Lower leg skin (tissue), 4 donors: Measurements from ENCODE around the gene PIK3R1. TPM values are rescaled to one million over a fixed set of nuclear protein-coding genes. Genes with fewer than 3 reads are reported as not detected.

Experiments
- DNase-seq, 2 donors: peaks; one replicate each; pipeline ENCODE4 v3.0.0-alpha.2; 2019; ENCODE audit warnings: low spot score in 2 of 2
- H3K4me3 ChIP-seq: fragments of 200-600 bp; sonication (generic); 2 replicates; pipeline ENCODE4 v1.5.1; 2017; ENCODE audit warnings: mild to moderate bottlenecking, low read depth; ENCODE audit not compliant: poor library complexity, severe bottlenecking
- POLR2A ChIP-seq, 2 donors: fragments of 450-650 bp; IDR thresholded peaks; one replicate each; pipeline ENCODE4 v1.6.1; 2016 to 2017; ENCODE audit warnings: antibody characterized with exemption in 2 of 2, mild to moderate bottlenecking in 1 of 2, moderate library complexity in 1 of 2
- WGBS, 2 donors: methylation state at CpG; one replicate each; pipeline ENCODE4 v1.1.5; 2018; 5-methylcytosine and 5-hydroxymethylcytosine counted together
- intact Hi-C: fragments of 100-400 bp; cut with DNase I; formaldehyde crosslinking; loops from one replicate; pipeline ENCODE4 v1.15.0; 2023; ENCODE audit warnings: low total_unique reads
- total RNA-seq, 4 donors: library from RNA; depleted of rRNA; stranded (reverse); fragments of >200 nt; gene quantifications; one replicate each; pipeline ENCODE4 v1.1.0, GENCODE V29; 2016
- TF ChIP-seq, protein P1 (sequence below), 3 donors: fragments of 450-650 bp; IDR thresholded peaks; one replicate each; pipeline ENCODE4 v1.5.1; 2016; ENCODE audit warnings: antibody characterized with exemption in 3 of 3, mild to moderate bottlenecking in 3 of 3, moderate library complexity in 2 of 3

PIK3R1 gene
- total RNA-seq, 4 donors from 2014 or later, result 102 to 245 (median 137) TPM

DNA sequence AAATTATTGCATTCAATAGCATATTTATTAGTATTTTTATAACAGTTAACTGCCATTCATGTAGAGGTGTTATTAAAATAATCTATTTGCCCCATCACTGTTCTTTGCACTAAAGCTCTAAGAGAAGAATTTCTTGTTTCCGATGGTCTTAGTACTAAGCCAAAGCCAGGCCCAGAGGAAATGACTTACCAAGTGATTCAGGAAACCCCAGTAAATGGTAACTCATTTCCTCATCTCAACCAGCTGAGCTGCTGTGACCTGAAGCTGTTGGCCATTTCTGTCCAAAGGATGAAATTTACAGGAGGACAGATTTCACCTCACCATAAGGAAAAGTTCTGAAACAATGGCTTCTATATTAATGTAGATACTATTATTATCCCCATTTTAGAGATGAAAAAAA is 117.0 kb downstream of the PIK3R1 start:
- H3K4me3 ChIP-seq, result no peak overlapping the region
- intact Hi-C loops, result no loop called here
- 81% methylated on average over 1 of the region's 1 CpG for WGBS, 2 donors
- no peak for TF ChIP-seq POLR2A (IDR thresholded peaks at IDR 0.05)
- TF ChIP-seq, protein P1, sequence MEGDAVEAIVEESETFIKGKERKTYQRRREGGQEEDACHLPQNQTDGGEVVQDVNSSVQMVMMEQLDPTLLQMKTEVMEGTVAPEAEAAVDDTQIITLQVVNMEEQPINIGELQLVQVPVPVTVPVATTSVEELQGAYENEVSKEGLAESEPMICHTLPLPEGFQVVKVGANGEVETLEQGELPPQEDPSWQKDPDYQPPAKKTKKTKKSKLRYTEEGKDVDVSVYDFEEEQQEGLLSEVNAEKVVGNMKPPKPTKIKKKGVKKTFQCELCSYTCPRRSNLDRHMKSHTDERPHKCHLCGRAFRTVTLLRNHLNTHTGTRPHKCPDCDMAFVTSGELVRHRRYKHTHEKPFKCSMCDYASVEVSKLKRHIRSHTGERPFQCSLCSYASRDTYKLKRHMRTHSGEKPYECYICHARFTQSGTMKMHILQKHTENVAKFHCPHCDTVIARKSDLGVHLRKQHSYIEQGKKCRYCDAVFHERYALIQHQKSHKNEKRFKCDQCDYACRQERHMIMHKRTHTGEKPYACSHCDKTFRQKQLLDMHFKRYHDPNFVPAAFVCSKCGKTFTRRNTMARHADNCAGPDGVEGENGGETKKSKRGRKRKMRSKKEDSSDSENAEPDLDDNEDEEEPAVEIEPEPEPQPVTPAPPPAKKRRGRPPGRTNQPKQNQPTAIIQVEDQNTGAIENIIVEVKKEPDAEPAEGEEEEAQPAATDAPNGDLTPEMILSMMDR (IDR thresholded peaks at IDR 0.05), result no peak
- DNase-seq, result no peak

DNA sequence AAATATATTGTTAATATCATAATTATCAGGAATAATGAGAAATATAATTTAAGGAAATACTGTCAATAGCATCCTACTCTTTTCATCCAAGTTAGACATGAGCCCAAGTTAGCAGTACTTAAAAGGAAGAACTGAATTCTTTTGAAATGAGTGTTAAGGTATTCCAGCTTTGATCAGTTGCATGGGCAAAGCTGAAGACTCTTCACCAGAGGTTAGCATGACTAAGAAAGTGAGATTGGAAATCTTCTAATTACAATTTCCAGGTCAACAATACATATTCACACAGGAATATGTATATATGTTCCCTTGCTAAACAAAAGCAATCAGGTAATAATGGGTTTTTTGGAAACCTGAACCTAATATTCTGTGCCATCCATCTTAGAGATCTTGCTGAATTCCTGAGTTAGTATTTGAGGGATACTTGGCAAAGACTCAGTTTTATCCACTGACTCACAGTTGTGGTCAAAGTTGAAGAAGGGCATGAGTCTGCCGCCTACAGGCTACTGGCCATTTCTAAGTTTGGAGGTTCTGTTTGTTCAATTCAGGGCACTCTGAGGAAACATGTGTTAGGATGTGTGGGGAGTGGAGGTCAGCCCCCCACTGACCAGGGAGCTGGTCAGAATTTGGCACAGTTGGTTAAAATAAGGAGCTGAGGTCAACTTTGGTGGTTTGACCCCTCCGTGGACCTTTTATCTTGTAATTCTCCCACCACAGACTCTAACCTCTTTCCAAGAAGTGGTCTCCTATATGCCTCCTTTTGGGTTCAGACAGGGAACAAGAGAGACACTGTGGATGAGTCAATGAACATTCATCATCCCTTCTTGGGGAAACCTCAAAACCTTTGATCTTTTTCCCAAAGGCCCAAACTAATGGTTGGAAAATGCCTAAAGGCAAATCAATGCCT is 118.3 kb downstream of the PIK3R1 start:
- 71 to 83% methylated on average over 2 of the region's 2 CpGs for WGBS, 2 donors
- no peak for DNase-seq
- no peak overlapping the region for H3K4me3 ChIP-seq
- intact Hi-C loops, result no loop called here
- TF ChIP-seq, protein P1 (IDR thresholded peaks at IDR 0.05), result no peak
- TF ChIP-seq POLR2A (IDR thresholded peaks at IDR 0.05), result no peak

DNA sequence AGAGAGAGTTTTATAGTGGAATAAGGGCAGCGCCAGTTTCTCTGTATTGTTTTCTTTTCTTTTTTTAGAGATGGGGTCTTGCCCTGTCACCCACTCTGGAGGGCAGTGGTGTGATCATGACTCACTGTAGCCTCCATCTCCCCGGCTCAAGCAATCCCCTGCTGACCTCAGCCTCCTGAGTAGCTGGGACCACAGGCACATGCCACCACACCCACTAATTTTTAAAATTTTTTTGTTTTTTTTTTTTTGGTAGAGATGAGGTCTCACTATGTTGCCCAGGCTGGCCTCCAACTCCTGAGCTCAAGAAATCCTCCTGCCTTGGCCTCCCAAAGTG is 119.0 kb downstream of the PIK3R1 start:
- no peak overlapping the region for H3K4me3 ChIP-seq
- WGBS, 2 donors, result 78 to 82% methylated on average over 2 of the region's 2 CpGs
- DNase-seq, result no peak
- intact Hi-C loops, result no loop called here
- TF ChIP-seq POLR2A (IDR thresholded peaks at IDR 0.05), result no peak
- TF ChIP-seq, protein P1 (IDR thresholded peaks at IDR 0.05), result no peak

DNA sequence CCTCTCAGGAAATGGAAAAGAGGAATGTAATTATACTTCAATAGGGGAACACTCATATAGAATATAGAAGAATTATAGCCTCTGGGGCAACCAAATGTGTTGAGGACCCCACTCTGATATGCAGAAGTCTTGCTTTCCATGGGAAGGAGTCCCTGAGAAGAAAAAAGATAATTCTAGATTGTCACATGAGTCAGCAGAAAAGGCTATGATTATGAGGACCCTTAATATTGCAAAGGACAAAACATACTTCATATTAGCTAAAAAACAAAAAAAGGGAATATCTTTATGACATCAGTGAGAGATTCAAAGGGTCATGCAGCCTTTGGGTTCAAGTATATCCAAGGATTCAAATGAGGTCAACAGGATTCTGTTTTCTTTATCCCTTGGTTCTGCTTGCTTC is 119.5 kb downstream of the PIK3R1 start:
- TF ChIP-seq, protein P1 (IDR thresholded peaks at IDR 0.05), result no peak
- TF ChIP-seq POLR2A (IDR thresholded peaks at IDR 0.05), result no peak
- no peak for DNase-seq
- intact Hi-C loops, result no loop called here
- H3K4me3 ChIP-seq, result no peak overlapping the region

DNA sequence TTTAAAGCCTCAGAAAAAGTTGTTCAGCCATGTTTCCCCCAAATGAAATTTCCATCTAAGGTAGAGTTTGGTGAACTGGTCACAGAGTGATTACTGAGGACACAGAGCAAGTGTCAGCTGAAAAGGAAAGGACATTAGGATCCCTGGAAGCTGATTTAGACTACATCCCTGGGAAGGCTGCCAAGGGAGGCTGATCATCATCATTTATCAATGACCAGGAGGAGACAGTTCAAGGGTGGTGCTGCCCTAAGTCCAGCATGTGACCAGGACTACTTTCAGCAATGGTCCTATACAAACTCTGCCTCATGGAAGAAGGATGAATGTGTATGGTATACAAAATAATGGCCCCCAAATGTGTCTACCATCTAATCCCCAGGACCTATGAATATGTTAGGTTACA is 120.6 kb downstream of the PIK3R1 start:
- DNase-seq, result no peak
- TF ChIP-seq POLR2A (IDR thresholded peaks at IDR 0.05), result no peak
- TF ChIP-seq, protein P1 (IDR thresholded peaks at IDR 0.05), result no peak
- H3K4me3 ChIP-seq, result no peak overlapping the region
- intact Hi-C loops, result no loop called here

DNA sequence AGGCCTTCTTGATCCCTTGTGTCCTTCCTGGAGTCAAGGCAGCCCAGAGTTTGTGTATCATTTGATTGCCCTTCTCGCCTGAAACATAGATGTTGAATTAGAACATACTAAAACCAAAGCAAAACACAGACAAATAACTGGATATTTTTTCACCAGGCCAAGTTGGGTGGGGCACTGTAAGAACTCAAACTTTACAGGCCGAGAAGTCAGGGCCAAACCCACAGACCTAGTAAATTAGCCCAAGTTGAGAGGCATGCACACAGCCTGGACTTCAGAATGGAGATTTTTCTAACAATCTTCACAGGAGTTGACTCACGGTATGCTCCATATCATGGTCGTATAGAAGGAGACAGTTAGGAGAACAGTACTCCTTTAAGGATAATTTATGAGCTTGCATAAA is 121.7 kb downstream of the PIK3R1 start:
- DNase-seq, result peak in 1 of 2 donors; percentile 29
- no peak overlapping the region for H3K4me3 ChIP-seq
- 60 to 76% methylated on average over 4 of the region's 4 CpGs for WGBS, 2 donors
- intact Hi-C loops, result no loop called here
- TF ChIP-seq, protein P1 (IDR thresholded peaks at IDR 0.05), result no peak
- no peak for TF ChIP-seq POLR2A (IDR thresholded peaks at IDR 0.05)
